Activated CD8-positive, alpha-beta memory T cell treated with anti-CD3 and anti-CD28 coated beads for 4 hours (primary cell): ENCODE results near the gene SIDT1.
"Not testable (repeated sequence)": the region's sequence is repeated elsewhere in the genome, so short reads cannot be mapped to it uniquely, and the experiment has no call there.

Experiments
- DNase-seq, 2 donors: peaks; one replicate each; pipeline ENCODE4 v3.0.0-alpha.2; 2020; ENCODE audit warnings: low read depth in 2 of 2

SIDT1 gene

GRCh38 chr3:113634782-113635474 lies 102.6 kb downstream of the SIDT1 start:
- no peak for DNase-seq

DNA sequence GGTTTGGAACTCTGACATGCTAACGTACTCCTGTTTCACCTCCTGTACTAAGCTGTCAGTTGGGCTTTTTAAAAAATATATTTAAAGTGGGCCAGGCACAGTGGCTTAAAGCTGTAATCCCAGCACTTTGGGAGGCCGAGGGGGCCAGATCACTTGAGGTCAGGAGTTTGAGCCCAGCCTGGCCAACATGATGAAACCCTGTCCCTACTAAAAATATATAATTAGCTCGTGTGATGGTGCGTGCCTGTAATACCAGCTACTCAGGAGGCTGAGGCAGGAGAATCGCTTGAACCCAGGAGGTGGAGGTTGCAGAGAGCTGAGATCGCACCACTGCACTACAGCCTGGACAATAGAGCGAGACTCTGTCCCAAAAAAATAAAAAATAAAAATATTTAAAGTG lies 103.7 kb downstream of the SIDT1 start:
- not testable (repeated sequence) for DNase-seq

DNA sequence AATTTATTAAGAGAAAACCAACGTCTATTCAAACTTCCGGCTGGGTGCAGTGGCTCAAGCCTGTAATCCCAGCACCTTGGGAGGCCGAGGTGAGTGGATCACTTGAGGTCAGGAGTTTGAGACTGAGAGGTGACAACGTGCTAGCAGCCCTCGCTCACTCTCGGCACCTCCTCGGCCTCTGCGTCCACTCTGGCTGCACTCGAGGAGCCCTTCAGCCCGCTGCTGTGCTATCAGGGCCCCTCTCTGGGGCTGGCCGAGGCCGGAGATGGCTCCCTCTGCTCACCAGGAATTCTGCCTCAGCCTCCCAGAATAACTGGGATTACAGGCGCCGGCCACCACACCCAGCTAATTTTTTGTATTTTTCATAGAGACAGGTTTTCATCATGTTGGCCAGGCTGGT lies 105.4 kb downstream of the SIDT1 start:
- DNase-seq, result no peak

GRCh38 chr3:113638910-113639309 lies 106.6 kb downstream of the SIDT1 start:
- no peak for DNase-seq

GRCh38 chr3:113643583-113643982 lies 111.2 kb downstream of the SIDT1 start:
- no peak for DNase-seq

DNA sequence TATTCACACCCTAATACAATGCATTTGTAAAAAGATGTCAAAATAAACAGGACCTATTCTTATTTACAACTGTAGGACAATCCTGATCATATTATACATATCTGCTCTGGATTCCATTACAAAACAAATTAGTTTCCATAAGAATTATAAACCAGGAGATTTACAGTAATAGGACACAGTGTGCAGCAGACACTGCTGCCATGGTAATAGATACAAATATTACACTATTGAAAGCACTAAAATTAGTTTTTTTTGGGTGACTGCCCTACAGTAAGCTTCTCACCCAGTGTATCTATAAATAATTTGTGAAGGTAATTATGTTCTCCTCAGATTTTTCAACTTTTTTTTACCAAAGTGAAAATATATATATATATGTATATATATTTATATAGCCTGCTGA lies 116.2 kb downstream of the SIDT1 start:
- DNase-seq, result no peak

GRCh38 chr3:113649174-113649845 lies 117.0 kb downstream of the SIDT1 start:
- DNase-seq, result no peak

DNA sequence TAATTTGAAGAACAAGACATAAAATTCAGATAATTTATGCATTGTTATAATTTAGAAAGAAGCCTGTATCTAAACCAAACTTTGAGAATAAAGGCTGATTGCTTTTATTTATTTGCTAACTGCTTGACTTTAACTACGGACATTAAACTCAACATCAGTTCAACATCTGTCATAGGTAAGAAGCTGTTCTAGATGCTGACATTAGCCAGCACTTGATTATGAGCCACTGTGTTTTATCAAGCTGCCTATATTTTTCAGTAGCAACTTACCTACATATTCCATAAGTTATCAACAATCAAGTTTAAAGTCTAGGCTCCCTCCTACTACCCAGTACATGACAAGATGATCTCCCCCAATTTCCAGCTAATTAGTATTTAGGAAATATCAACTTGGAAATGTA lies 122.0 kb downstream of the SIDT1 start:
- no peak for DNase-seq

GRCh38 chr3:113654851-113655250 lies 122.5 kb downstream of the SIDT1 start:
- DNase-seq, result no peak

- DNase-seq, result no peak
Measured at GRCh38 chr3:113658107-113658506, 125.8 kb downstream of the SIDT1 start.

DNA sequence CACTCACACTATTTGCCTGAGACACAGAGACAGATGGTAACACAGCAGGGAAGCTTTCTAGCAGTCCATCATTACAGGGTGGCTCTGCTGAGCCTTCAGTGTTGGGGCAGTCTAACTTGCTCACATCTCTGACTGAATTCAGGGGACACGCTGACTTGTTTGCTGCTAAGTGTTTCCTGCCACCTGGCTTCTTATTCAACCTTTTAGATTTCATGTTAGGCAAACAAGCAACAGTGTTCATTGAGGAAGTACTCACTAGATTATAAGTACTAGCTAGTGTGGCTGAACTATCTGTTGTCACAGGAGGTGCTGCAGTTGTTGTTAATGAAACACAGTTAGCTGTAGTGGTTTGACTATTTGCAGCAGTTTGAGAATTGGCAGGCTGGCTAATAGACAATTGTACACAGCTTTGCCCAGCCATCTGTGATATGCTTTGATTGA lies 126.8 kb downstream of the SIDT1 start:
- no peak for DNase-seq

DNA sequence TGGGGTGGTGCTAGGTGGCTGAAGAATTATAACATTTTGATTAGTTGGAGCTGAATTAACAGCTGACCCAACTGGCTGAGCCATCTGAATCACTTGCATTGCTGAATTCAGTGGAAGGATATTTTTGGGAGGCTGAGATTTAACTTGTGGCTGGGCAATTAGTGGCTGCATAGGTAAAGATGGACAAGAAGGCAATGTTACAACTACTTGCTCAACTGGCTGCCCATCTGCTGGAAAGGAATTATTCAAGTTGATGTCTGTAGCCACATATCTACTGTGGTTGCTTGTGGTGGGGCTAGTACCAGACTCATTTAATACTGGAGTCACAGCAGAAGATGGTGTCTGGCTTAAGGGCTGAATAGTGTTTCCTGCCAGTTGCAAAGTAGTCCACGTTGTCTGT lies 127.6 kb downstream of the SIDT1 start:
- DNase-seq, result no peak

DNA sequence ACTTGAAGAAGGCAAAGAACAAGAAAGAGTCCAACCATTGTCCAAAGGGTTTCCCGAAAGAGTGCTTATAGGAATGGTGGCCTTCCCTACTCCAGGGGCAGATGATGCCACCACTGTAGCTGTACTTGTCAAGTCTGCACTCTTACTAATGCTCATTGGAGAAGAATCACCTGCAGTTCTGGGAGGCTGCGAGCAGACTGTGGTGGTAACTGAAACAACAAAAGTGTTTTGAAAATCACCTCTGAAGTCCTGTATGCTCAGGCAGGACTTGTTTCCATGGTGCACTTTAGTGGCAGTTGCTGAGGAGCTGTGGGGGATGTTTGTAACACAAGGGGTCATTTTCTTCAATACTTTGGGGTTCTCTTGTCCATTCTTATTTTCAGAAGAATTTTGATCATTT lies 128.1 kb downstream of the SIDT1 start:
- no peak for DNase-seq

GRCh38 chr3:113660896-113661295 lies 128.5 kb downstream of the SIDT1 start:
- DNase-seq, result no peak

GRCh38 chr3:113662824-113663223 lies 130.5 kb downstream of the SIDT1 start:
- no peak for DNase-seq

DNA sequence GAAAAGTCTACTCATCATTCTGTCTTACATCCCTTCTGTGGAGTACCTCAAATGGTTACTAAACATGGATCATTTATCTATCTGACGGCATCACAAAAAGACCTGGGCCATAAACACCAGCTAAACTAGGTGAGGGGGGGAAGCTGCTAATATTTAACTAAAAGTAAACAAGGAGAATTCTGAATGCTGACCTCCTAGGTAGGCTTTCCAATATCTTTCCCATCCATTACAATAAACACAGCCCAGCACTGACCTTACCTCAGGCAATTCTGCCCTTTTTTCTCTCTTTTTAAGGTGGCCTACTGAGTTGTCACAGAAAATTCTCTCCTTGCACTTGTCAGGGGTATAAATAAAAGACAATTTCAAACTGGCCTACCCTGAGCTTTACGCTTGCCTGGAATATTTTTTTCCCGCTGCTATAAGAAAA lies 131.0 kb downstream of the SIDT1 start:
- no peak for DNase-seq

DNA sequence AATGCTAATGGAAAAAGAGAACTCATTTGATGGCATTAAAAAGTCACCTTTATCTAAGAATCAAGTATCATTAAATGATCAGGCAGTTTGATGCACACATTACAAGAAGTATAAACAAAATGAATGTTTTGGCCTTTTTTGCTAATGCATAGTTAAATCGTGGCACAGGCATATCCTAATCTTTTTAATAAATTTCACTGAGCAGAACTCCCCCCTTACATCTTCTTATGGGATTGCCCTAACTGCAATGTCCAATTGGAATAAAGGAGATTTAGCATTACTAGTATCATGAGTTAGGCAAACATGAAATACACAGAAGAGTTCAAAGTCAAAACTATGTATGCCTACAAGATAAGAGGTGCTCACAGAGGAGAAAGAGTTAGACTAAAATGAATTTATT lies 131.4 kb downstream of the SIDT1 start:
- no peak for DNase-seq

DNA sequence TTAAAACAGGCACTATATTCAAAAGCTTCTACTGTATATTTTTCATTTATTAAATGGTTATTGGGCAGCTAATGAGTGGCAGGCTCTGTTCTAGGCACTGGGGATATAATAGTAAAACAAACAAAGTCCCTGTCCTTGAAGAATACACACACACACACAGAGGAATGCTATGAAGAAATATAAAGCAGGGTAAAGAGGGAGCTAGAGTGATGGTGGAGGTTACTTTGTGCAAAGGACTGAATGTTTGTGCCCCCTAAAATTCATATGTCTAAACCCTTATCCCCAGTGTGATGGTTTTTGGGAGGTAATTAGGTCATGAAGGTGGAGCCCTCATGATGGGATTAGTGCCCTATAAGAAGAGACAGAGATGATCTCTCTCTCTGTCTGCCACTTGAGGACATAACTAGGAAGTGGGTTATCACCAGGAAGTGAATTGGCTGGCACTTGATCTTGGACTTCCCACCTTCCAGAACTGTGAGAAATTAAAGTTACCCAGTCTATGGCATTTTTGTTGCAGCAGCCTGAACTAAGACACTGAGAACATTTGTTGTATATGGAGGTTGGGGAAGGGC lies 132.3 kb downstream of the SIDT1 start:
- DNase-seq, result no peak

DNA sequence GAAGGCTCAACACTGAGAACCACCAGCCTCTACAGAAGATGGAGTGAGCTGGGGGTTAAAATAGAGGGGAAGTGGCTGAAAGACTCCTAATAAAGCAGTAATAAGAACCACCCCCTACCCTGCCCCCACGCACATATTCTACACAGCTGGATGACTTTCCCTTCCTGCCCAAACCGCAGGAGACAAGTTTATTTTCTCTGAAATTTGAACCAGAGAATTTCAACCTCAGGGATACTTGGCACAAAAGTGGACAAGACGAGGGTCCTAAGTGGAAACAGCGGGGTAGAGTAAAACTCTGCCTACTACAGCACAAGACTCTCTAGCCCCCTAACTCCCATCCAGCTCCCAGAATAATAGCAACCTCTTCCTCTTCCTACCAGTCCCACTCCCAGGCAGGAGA lies 135.7 kb downstream of the SIDT1 start:
- DNase-seq, result no peak

DNA sequence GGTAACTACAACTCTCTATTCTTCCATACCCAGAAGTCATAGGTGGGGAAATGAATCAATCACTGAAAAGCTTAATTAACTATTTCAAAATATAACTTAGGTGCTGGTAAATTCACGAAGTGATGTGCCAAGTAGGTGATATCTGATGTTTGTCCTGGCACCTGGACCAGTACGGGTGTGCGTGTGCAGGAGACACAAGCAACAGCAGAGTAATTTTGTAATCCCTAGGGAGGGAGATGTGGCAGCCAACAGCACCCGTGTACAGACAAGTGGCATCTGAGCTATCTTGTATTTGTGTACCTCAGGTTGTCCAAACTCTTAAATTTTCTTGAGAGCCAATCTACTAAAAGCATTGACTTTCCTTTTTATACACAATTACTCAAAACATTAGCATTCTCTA lies 141.2 kb downstream of the SIDT1 start:
- no peak for DNase-seq

DNA sequence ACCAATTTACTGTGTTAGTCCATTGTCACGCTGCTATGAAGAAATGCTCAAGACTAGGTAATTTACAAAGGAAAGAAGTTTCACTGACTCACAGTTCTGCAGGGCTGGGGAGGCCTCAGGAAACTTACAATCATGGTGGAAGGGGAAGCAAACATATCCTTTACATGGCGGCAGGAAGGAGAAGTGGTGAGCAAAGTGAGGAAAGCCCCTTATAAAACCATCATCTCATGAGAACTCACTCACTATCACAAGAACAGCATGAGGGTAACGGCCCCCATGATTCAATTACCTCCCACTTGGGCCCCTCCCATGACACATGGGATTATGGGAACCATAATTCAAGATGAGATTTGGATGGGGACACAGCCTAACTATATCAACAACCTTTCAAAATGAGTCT lies 143.9 kb downstream of the SIDT1 start:
- DNase-seq, result no peak

GRCh38 chr3:113677737-113678136 lies 145.4 kb downstream of the SIDT1 start:
- DNase-seq, result no peak

DNA sequence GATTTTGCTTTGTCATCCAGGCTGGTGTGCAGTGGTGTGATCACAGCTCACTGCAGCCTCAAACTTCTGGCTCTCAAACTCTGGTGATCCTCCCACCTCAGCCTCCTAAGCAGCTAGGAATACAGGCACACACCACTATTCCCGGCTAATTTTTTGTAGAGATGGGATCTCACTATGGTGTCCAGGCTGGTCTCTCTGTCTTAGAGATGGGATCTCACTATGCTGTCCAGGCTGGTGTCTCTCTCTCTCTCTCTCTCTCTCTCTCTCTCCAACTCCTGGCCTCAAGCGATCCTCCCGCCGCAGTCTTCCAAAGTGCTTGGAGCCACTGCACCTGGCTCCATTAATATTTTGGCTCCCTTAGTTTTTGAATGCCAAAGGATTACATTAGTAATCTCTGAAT lies 146.4 kb downstream of the SIDT1 start:
- no peak for DNase-seq
